ENCODE measurements around the gene MXI1.

GRCh38 chr10:110168601-110169481, 38.6 kb upstream of the MXI1 start:
- no peak for TF ChIP-seq CTCF (IDR thresholded peaks at IDR 0.05; ENCODE audit: low read depth, low read length, missing input control)
- TF ChIP-seq RAD21 (IDR thresholded peaks at IDR 0.05): peak in 1 of 2 donors; percentile 6
- TF ChIP-seq, protein P1, sequence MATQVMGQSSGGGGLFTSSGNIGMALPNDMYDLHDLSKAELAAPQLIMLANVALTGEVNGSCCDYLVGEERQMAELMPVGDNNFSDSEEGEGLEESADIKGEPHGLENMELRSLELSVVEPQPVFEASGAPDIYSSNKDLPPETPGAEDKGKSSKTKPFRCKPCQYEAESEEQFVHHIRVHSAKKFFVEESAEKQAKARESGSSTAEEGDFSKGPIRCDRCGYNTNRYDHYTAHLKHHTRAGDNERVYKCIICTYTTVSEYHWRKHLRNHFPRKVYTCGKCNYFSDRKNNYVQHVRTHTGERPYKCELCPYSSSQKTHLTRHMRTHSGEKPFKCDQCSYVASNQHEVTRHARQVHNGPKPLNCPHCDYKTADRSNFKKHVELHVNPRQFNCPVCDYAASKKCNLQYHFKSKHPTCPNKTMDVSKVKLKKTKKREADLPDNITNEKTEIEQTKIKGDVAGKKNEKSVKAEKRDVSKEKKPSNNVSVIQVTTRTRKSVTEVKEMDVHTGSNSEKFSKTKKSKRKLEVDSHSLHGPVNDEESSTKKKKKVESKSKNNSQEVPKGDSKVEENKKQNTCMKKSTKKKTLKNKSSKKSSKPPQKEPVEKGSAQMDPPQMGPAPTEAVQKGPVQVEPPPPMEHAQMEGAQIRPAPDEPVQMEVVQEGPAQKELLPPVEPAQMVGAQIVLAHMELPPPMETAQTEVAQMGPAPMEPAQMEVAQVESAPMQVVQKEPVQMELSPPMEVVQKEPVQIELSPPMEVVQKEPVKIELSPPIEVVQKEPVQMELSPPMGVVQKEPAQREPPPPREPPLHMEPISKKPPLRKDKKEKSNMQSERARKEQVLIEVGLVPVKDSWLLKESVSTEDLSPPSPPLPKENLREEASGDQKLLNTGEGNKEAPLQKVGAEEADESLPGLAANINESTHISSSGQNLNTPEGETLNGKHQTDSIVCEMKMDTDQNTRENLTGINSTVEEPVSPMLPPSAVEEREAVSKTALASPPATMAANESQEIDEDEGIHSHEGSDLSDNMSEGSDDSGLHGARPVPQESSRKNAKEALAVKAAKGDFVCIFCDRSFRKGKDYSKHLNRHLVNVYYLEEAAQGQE (IDR thresholded peaks at IDR 0.05): no peak
- peak; percentile 71 to 75 for TF ChIP-seq HNF4A (conservative IDR thresholded peaks at IDR 0.05)
